ENCODE measurements around the gene NAV2. TPM values are rescaled to one million over a fixed set of nuclear protein-coding genes. Genes with fewer than 3 reads are reported as not detected.

Gene NAV2
- total RNA-seq, 1 experiment from 2014 or later = 46.3 TPM

DNA sequence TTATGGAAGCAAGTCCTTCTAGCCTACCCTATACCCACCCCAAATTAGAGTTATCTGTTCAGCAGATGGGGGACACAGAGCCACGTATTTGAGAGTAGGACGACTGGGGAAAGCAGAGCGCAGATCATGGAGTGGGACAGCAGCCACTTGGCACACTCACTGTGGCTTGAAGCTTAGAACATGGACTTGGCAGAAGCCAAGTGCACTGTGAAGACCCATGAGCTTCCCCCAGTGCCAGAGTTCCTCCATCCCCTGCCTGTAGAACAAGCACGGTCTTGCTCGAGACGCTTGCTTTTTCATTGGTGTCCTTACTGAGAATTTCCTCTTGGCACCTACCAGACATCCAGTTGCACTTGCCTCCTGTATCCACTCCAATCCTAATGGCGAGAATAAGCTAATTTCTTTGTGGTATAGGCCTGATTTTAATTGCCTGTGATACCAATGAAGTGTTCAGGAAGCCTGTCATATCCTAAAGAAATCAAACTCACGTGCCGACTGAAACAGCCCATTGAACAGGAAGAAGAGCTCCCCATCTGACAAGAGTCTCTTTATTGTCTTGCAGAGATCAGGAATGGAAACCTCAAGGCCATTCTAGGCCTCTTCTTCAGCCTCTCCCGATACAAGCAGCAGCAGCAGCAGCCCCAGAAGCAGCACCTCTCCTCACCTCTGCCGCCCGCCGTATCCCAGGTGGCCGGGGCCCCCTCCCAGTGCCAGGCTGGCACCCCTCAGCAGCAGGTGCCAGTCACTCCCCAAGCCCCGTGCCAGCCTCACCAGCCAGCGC, 166.9 kb downstream of the NAV2 start:
- H3K4me2 ChIP-seq (ENCODE audit: insufficient read depth, insufficient read length, low read length) = no peak overlapping the region
- no peak overlapping the region for H4K8ac ChIP-seq (replicated peaks; ENCODE audit: insufficient read length, low read depth, low read length)
- no peak overlapping the region for H3K23ac ChIP-seq (ENCODE audit: insufficient read length, low read depth, low read length)
- no peak overlapping the region for H4K5ac ChIP-seq (ENCODE audit: insufficient read length, low read depth, low read length)
- H4K91ac ChIP-seq (ENCODE audit: insufficient read length, low read depth, low read length) = no peak overlapping the region
- no peak overlapping the region for H2BK20ac ChIP-seq (ENCODE audit: low read depth, low read length, poor library complexity, severe bottlenecking)
- peaks cover 7 to 42% (median 35%) of the 10 kb centered on the region in 3 experiments; a peak in 6 of 7 replicates for H3K36me3 Mint-ChIP-seq (ENCODE audit: insufficient read depth in 1 of 3, low read depth in 3 of 3)
- no peaks in the 10 kb centered on the region for H3K27me3 Mint-ChIP-seq (ENCODE audit: low read depth)
- no peaks in the 10 kb centered on the region for H3K79me1 ChIP-seq (ENCODE audit: insufficient read depth, low read depth, low read length, poor library complexity, severe bottlenecking)
- TF ChIP-seq, protein P1, sequence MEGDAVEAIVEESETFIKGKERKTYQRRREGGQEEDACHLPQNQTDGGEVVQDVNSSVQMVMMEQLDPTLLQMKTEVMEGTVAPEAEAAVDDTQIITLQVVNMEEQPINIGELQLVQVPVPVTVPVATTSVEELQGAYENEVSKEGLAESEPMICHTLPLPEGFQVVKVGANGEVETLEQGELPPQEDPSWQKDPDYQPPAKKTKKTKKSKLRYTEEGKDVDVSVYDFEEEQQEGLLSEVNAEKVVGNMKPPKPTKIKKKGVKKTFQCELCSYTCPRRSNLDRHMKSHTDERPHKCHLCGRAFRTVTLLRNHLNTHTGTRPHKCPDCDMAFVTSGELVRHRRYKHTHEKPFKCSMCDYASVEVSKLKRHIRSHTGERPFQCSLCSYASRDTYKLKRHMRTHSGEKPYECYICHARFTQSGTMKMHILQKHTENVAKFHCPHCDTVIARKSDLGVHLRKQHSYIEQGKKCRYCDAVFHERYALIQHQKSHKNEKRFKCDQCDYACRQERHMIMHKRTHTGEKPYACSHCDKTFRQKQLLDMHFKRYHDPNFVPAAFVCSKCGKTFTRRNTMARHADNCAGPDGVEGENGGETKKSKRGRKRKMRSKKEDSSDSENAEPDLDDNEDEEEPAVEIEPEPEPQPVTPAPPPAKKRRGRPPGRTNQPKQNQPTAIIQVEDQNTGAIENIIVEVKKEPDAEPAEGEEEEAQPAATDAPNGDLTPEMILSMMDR (conservative IDR thresholded peaks at IDR 0.05) = no peak
- H3K27me3 ChIP-seq (ENCODE audit: insufficient read depth, low read length) = no peaks in the 10 kb centered on the region
- H3K4ac ChIP-seq (ENCODE audit: low read depth, low read length) = no peak overlapping the region
- no peaks in the 10 kb centered on the region for H3K79me2 ChIP-seq (ENCODE audit: insufficient read depth, low read length)
- no peaks in the 10 kb centered on the region for H4K20me1 ChIP-seq (ENCODE audit: control insufficient read depth, insufficient read depth, insufficient read length)
- no CpG with 5 or more reads among the region's 16 CpGs for WGBS (ENCODE audit: extremely low coverage, insufficient read length, low lambda C conversion rate)
- H3K23me2 ChIP-seq (ENCODE audit: insufficient read length, low read depth, low read length, poor library complexity, severe bottlenecking) = no peaks in the 10 kb centered on the region
- H3K27ac ChIP-seq (ENCODE audit: insufficient read length, low read depth, low read length) = no peak overlapping the region
- H3T11ph ChIP-seq (ENCODE audit: low read length) = no peak overlapping the region
- no peak overlapping the region for H3K14ac ChIP-seq (ENCODE audit: insufficient read depth, low read length)
- no peak overlapping the region for H3K9ac ChIP-seq (ENCODE audit: extremely low read depth, insufficient read length, low read length)
- no peak overlapping the region for H2BK120ac ChIP-seq (ENCODE audit: low read depth, low read length, poor library complexity, severe bottlenecking)
- no peaks in the 10 kb centered on the region for H3K9me3 Mint-ChIP-seq
- no peaks in the 10 kb centered on the region; the same call in 1 of the 2 replicates for H3K4me1 ChIP-seq (ENCODE audit: insufficient read depth, low read length)
- no peak overlapping the region for H2AK5ac ChIP-seq (ENCODE audit: insufficient read length, low read length)
- no peak overlapping the region for H2BK12ac ChIP-seq (ENCODE audit: insufficient read length, low read depth, low read length)
- no peak overlapping the region for H2AFZ ChIP-seq (ENCODE audit: low read length)
- H2BK15ac ChIP-seq (ENCODE audit: low read depth, low read length) = no peak overlapping the region
- H3K4me3 Mint-ChIP-seq = no peak overlapping the region
- no peak overlapping the region for H2BK5ac ChIP-seq (ENCODE audit: insufficient read length, low read length)
- H3K18ac ChIP-seq (ENCODE audit: insufficient read length, low read depth, low read length) = no peak overlapping the region
- no peaks in the 10 kb centered on the region for H3K9me3 ChIP-seq (ENCODE audit: control insufficient read depth, low read depth, low read length)
- no peak for DNase-seq
- peaks cover 13 to 17% of the 10 kb centered on the region in 2 experiments for H3K4me1 Mint-ChIP-seq
- no peak overlapping the region for H3K56ac ChIP-seq (ENCODE audit: insufficient read length, low read depth, low read length)
- H3K27ac Mint-ChIP-seq = peak overlapping the region in 1 of 3 experiments; percentile 81; a peak in 1 of 7 replicates
